K562 (cell line): ENCODE results near the gene EVC.

Experiments
- BMI1 ChIP-seq: fragments of 150-350 bp; IDR thresholded peaks from 2 replicates; pipeline ENCODE4 v1.6.1; 2014; ENCODE audit warnings: low read length
- CTCF ChIP-seq, 3 experiments: IDR thresholded peaks in 2 of 3; conservative IDR thresholded peaks in 1 of 3; 2 replicates each; pipeline ENCODE4 v1.5.1; 2011 to 2012; ENCODE audit warnings: low read length in 3 of 3, mild to moderate bottlenecking in 3 of 3, control low read depth in 2 of 3, improper control_type of control experiment in 1 of 3, inconsistent platforms in 1 of 3, low read depth in 1 of 3, mixed read lengths in 1 of 3, moderate library complexity in 1 of 3; ENCODE audit not compliant: insufficient read depth in 2 of 3
- NR3C1 ChIP-seq: sonication (generic); formaldehyde crosslinking; IDR thresholded peaks from 2 replicates; pipeline ENCODE4 v1.8.1; 2022; ENCODE audit warnings: missing genetic modification reagents
- PHB2 ChIP-seq: fragments of 450-650 bp; IDR thresholded peaks from 2 replicates; pipeline ENCODE4 v1.6.1; 2017; ENCODE audit warnings: low read depth
- TCFL5 ChIP-seq: fragments of 250-450 bp; sonication (Bioruptor Pico); conservative IDR thresholded peaks from 2 replicates; pipeline ENCODE4 v1.6.1; 2021; ENCODE audit warnings: mild to moderate bottlenecking, moderate library complexity, matching md5 sums
- ZBTB34 ChIP-seq: fragments of 250-450 bp; sonication (Bioruptor Pico); IDR thresholded peaks from 2 replicates; pipeline ENCODE4 v1.8.0; 2021; ENCODE audit warnings: mild to moderate bottlenecking, moderate library complexity
- ZEB2 ChIP-seq: fragments of 450-650 bp; IDR thresholded peaks from 2 replicates; pipeline ENCODE4 v1.6.1; 2016
- TF ChIP-seq, protein P1 (sequence below), 2 experiments: fragments of 450-650 bp in 1 of 2; sonication (generic) in 1 of 2; formaldehyde crosslinking in 1 of 2; IDR thresholded peaks; 2 replicates each; pipeline versions ENCODE4 v1.7.1 to v1.9.0; 2016 to 2022; ENCODE audit warnings: inconsistent platforms in 1 of 2, mild to moderate bottlenecking in 1 of 2, missing genetic modification reagents in 1 of 2

DNA sequence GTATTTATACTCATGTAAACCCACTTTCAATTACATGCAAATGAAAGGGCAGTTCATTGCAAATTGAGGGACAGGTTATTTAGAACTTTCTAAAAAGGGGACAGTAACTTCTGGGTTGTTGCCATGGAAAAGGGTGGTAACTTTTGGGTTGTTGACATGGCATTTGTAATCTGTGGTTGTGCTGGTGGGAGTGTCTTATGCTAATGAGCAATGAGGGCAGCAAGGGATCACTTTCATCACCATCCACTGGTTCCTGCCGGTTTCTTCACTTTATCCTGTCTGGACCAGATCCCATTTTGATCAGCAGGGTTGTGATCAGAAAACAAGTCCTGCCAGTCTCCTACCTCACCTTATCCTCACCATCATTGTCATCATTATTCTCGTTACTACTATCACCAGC is 32.0 kb downstream of the EVC start:
- TF ChIP-seq BMI1 (no peak), ZBTB34 (no peak), ZEB2 (no peak), TCFL5 (CRISPR knock-in tag) (no peak), CTCF (IDR thresholded peaks at IDR 0.05 in 2 of 3, conservative IDR thresholded peaks at IDR 0.05 in 1 of 3; ENCODE audit: insufficient read depth in 2 of 3, low read depth in 1 of 3, low read length in 3 of 3) (no peak), PHB2 (no peak), NR3C1 (no peak)
- TF ChIP-seq, protein P1, sequence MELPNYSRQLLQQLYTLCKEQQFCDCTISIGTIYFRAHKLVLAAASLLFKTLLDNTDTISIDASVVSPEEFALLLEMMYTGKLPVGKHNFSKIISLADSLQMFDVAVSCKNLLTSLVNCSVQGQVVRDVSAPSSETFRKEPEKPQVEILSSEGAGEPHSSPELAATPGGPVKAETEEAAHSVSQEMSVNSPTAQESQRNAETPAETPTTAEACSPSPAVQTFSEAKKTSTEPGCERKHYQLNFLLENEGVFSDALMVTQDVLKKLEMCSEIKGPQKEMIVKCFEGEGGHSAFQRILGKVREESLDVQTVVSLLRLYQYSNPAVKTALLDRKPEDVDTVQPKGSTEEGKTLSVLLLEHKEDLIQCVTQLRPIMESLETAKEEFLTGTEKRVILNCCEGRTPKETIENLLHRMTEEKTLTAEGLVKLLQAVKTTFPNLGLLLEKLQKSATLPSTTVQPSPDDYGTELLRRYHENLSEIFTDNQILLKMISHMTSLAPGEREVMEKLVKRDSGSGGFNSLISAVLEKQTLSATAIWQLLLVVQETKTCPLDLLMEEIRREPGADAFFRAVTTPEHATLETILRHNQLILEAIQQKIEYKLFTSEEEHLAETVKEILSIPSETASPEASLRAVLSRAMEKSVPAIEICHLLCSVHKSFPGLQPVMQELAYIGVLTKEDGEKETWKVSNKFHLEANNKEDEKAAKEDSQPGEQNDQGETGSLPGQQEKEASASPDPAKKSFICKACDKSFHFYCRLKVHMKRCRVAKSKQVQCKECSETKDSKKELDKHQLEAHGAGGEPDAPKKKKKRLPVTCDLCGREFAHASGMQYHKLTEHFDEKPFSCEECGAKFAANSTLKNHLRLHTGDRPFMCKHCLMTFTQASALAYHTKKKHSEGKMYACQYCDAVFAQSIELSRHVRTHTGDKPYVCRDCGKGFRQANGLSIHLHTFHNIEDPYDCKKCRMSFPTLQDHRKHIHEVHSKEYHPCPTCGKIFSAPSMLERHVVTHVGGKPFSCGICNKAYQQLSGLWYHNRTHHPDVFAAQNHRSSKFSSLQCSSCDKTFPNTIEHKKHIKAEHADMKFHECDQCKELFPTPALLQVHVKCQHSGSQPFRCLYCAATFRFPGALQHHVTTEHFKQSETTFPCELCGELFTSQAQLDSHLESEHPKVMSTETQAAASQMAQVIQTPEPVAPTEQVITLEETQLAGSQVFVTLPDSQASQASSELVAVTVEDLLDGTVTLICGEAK (IDR thresholded peaks at IDR 0.05): no peak
- TF ChIP-seq, protein P1 (CRISPR knock-in tag; IDR thresholded peaks at IDR 0.05): no peak
